ENCODE data around the gene APPBP2.

DNA sequence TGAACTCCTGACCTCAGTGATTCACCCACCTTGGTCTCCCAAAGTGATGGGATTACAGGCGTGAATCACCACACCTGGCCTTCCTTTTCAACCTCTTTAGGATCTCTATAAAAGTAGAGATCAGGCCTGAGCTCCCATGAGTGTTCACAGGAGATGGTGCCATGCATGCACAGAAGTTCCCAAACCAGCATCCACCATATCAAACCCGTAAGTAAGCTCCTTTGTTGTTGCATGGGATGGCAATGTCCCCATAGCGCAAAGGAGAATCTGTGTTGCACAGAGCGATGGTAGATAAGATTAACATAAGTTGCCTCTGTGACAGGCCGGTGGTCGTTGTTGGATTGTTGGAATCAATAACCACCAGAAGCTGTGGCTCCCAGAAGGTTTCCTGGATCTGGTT is 39.2 kb upstream of the APPBP2 start:
- TF ChIP-seq, protein P1, sequence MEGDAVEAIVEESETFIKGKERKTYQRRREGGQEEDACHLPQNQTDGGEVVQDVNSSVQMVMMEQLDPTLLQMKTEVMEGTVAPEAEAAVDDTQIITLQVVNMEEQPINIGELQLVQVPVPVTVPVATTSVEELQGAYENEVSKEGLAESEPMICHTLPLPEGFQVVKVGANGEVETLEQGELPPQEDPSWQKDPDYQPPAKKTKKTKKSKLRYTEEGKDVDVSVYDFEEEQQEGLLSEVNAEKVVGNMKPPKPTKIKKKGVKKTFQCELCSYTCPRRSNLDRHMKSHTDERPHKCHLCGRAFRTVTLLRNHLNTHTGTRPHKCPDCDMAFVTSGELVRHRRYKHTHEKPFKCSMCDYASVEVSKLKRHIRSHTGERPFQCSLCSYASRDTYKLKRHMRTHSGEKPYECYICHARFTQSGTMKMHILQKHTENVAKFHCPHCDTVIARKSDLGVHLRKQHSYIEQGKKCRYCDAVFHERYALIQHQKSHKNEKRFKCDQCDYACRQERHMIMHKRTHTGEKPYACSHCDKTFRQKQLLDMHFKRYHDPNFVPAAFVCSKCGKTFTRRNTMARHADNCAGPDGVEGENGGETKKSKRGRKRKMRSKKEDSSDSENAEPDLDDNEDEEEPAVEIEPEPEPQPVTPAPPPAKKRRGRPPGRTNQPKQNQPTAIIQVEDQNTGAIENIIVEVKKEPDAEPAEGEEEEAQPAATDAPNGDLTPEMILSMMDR (IDR thresholded peaks at IDR 0.05) = no peak
- TF ChIP-seq EP300 (IDR thresholded peaks at IDR 0.05) = no peak
